ENCODE data around the gene CHCHD10. TPM values are rescaled to one million over a fixed set of nuclear protein-coding genes. Genes with fewer than 3 reads are reported as not detected.
A peak's percentile ranks its signal among the peaks of the same experiment; 100 is the strongest.

CHCHD10 gene
- total and polyA plus RNA-seq, 2 of the 13 experiments (the other 11 are each of a cell fraction or from before 2014, with no cell fraction given): 37.0 to 62.8 TPM

DNA sequence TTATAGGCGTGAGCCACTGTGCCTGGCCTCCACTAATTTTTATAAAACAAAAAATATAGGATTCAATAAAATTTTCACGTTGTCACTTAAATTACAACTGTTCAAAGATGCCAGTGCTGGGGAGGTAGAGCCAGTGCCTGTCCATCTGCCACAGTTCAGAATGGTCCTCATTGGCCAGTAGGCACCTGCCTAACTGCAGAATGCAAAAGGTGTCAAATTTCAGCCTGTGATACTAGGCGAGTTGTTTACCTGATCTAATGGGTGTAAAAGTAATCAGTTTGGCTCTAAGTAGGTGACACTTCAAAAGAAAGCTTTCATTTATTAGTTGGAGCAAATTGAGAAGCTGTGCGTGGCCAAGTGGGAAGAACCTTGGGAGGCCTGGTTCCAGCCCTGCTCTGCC is 21.3 kb upstream of the CHCHD10 start (continued):
- TF ChIP-seq ZNF142 (CRISPR knock-in tag; IDR thresholded peaks at IDR 0.05) (no peak), ONECUT2 (CRISPR knock-in tag; IDR thresholded peaks at IDR 0.05) (no peak), CCDC6 (CRISPR knock-in tag; IDR thresholded peaks at IDR 0.05) (no peak), ZNF616 (CRISPR knock-in tag; IDR thresholded peaks at IDR 0.05; ENCODE audit: low read depth) (no peak), HOXA9 (CRISPR knock-in tag; IDR thresholded peaks at IDR 0.05; ENCODE audit: borderline replicate concordance) (no peak), EHMT2 (IDR thresholded peaks at IDR 0.05; ENCODE audit: borderline replicate concordance, low read depth, low read length) (no peak), ZNF841 (CRISPR knock-in tag; IDR thresholded peaks at IDR 0.05; ENCODE audit: borderline replicate concordance) (no peak), SIX1 (CRISPR knock-in tag; IDR thresholded peaks at IDR 0.05; ENCODE audit: borderline replicate concordance) (peak; percentile 48; the same call in 1 of the 2 replicates), FOXJ3 (CRISPR knock-in tag; IDR thresholded peaks at IDR 0.05; ENCODE audit: borderline replicate concordance) (peak; percentile 4; the same call in 1 of the 2 replicates), RFX3 (CRISPR knock-in tag; IDR thresholded peaks at IDR 0.05) (no peak), ZNF7 (CRISPR knock-in tag; IDR thresholded peaks at IDR 0.05) (peak; percentile 66), ZSCAN9 (CRISPR knock-in tag; IDR thresholded peaks at IDR 0.05; ENCODE audit: borderline replicate concordance) (no peak), SUZ12 (IDR thresholded peaks at IDR 0.05; ENCODE audit: low read depth, low read length) (no peak)
- TF ChIP-seq, protein P1, sequence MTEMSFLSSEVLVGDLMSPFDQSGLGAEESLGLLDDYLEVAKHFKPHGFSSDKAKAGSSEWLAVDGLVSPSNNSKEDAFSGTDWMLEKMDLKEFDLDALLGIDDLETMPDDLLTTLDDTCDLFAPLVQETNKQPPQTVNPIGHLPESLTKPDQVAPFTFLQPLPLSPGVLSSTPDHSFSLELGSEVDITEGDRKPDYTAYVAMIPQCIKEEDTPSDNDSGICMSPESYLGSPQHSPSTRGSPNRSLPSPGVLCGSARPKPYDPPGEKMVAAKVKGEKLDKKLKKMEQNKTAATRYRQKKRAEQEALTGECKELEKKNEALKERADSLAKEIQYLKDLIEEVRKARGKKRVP (CRISPR knock-in tag; IDR thresholded peaks at IDR 0.05): no peak
